ENCODE measurements around the gene HLA-F.
A peak's percentile ranks its signal among the peaks of the same experiment; 100 is the strongest.

HLA-F gene

DNA sequence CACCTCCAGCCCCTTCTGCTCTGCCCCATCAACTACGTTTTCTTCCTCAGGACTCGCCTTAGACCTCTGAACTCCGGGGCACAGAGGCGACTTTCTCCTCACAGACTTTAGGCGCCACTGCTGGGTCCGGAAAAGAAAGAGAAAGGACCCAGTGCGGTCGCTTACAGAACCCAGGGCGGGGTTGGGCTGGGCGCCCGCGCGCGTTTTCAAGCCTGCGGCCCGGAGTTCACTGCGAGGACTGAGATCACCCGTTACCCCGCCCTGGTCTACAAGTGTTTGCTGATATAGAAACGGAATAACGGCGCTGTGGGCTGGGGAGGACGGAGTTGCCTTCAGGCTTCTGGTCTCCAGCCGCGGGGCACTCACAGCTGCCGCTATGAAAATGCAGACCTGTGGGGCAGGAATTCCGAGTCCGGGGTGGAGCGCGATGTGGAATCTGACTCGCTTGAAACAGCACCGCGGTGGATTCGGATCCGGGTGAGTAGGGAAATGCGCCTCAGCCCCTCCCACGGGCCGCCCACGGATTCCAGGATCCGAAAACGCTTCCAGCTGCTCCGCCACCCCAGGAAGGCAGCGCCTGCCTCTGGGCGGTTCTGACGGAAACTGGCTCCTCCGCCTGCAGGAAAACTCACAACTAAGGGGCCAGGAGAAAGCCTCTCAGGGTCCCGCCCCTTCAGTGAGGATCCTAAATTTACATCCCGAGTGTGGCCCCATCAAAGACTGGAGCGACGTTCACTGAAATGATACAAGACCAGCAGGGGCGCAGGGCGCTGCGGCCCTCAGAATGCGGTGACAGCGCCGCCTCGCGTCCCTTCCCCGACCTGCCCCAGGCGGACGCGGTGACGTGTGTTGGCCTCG lies 29.4 kb downstream of the HLA-F start (continued):
- no peak for TF ChIP-seq ZNF670 (tag by site-specific recombination; IDR thresholded peaks at IDR 0.05; ENCODE audit: low read depth)
- TF ChIP-seq IKZF3 (tag by site-specific recombination; IDR thresholded peaks at IDR 0.05) = peak; percentile 89
- TF ChIP-seq ZNF23 (tag by site-specific recombination; IDR thresholded peaks at IDR 0.05; ENCODE audit: borderline replicate concordance) = no peak
- TF ChIP-seq ZNF76 (tag by site-specific recombination; IDR thresholded peaks at IDR 0.05; ENCODE audit: borderline replicate concordance, low read depth) = peak; percentile 38; the same call in 1 of the 2 replicates
- no peak for TF ChIP-seq ZNF585B (tag by site-specific recombination; IDR thresholded peaks at IDR 0.05)
- peak; percentile 90 for TF ChIP-seq ZBTB17 (tag by site-specific recombination; IDR thresholded peaks at IDR 0.05)
- TF ChIP-seq, protein P1, sequence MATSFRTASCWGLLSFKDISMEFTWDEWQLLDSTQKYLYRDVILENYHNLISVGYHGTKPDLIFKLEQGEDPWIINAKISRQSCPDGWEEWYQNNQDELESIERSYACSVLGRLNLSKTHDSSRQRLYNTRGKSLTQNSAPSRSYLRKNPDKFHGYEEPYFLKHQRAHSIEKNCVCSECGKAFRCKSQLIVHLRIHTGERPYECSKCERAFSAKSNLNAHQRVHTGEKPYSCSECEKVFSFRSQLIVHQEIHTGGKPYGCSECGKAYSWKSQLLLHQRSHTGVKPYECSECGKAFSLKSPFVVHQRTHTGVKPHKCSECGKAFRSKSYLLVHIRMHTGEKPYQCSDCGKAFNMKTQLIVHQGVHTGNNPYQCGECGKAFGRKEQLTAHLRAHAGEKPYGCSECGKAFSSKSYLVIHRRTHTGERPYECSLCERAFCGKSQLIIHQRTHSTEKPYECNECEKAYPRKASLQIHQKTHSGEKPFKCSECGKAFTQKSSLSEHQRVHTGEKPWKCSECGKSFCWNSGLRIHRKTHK (tag by site-specific recombination; IDR thresholded peaks at IDR 0.05) = no peak
- no peak for TF ChIP-seq ZNF701 (tag by site-specific recombination; IDR thresholded peaks at IDR 0.05)
- peak; percentile 88 for TF ChIP-seq ZFP69B (tag by site-specific recombination; IDR thresholded peaks at IDR 0.05)
- no peak for TF ChIP-seq ZNF239 (tag by site-specific recombination; IDR thresholded peaks at IDR 0.05)
- TF ChIP-seq ZNF10 (tag by site-specific recombination; IDR thresholded peaks at IDR 0.05) = no peak
- TF ChIP-seq TRIM28 (IDR thresholded peaks at IDR 0.05; ENCODE audit: borderline replicate concordance, low read length) = no peak; the same call in 1 of the 2 replicates
- peak; percentile 100 for TF ChIP-seq ZBTB20 (tag by site-specific recombination; IDR thresholded peaks at IDR 0.05)
- peak; percentile 48; the same call in 1 of the 2 replicates for TF ChIP-seq KLF10 (tag by site-specific recombination; IDR thresholded peaks at IDR 0.05)
- TF ChIP-seq GLI2 (tag by site-specific recombination; IDR thresholded peaks at IDR 0.05; ENCODE audit: borderline replicate concordance, low read depth) = no peak
- no peak for TF ChIP-seq ZNF837 (tag by site-specific recombination; IDR thresholded peaks at IDR 0.05)
- no peak for TF ChIP-seq RBAK (tag by site-specific recombination; IDR thresholded peaks at IDR 0.05)
- TF ChIP-seq ZBTB21 (tag by site-specific recombination; IDR thresholded peaks at IDR 0.05) = no peak
- TF ChIP-seq ZNF114 (tag by site-specific recombination; IDR thresholded peaks at IDR 0.05) = no peak
- peak; percentile 94 for TF ChIP-seq ZBTB48 (tag by site-specific recombination; IDR thresholded peaks at IDR 0.05)
- no peak; the same call in 1 of the 2 replicates for TF ChIP-seq ZNF324 (tag by site-specific recombination; IDR thresholded peaks at IDR 0.05)
- TF ChIP-seq EGR2 (tag by site-specific recombination; IDR thresholded peaks at IDR 0.05; ENCODE audit: low read depth) = peak; percentile 85
- TF ChIP-seq SCRT2 (tag by site-specific recombination; IDR thresholded peaks at IDR 0.05) = peak; percentile 91
- no peak for TF ChIP-seq ZNF416 (tag by site-specific recombination; IDR thresholded peaks at IDR 0.05)
- TF ChIP-seq, protein P2, sequence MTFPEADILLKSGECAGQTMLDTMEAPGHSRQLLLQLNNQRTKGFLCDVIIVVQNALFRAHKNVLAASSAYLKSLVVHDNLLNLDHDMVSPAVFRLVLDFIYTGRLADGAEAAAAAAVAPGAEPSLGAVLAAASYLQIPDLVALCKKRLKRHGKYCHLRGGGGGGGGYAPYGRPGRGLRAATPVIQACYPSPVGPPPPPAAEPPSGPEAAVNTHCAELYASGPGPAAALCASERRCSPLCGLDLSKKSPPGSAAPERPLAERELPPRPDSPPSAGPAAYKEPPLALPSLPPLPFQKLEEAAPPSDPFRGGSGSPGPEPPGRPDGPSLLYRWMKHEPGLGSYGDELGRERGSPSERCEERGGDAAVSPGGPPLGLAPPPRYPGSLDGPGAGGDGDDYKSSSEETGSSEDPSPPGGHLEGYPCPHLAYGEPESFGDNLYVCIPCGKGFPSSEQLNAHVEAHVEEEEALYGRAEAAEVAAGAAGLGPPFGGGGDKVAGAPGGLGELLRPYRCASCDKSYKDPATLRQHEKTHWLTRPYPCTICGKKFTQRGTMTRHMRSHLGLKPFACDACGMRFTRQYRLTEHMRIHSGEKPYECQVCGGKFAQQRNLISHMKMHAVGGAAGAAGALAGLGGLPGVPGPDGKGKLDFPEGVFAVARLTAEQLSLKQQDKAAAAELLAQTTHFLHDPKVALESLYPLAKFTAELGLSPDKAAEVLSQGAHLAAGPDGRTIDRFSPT (tag by site-specific recombination; IDR thresholded peaks at IDR 0.05) = no peak
- TF ChIP-seq YY2 (tag by site-specific recombination; IDR thresholded peaks at IDR 0.05) = no peak
- TF ChIP-seq ZNF175 (tag by site-specific recombination; IDR thresholded peaks at IDR 0.05) = no peak
- no peak for TF ChIP-seq ZNF266 (tag by site-specific recombination; IDR thresholded peaks at IDR 0.05; ENCODE audit: low read depth)
- peak; percentile 65; the same call in 1 of the 2 replicates for TF ChIP-seq ZSCAN5A (tag by site-specific recombination; IDR thresholded peaks at IDR 0.05)
- TF ChIP-seq ZSCAN30 (tag by site-specific recombination; IDR thresholded peaks at IDR 0.05) = peak; percentile 98
- no peak for TF ChIP-seq KLF16 (tag by site-specific recombination; IDR thresholded peaks at IDR 0.05)
- TF ChIP-seq ZNF140 (tag by site-specific recombination; IDR thresholded peaks at IDR 0.05) = no peak
- TF ChIP-seq ZFP37 (tag by site-specific recombination; IDR thresholded peaks at IDR 0.05) = peak; percentile 77
- TF ChIP-seq GLIS1 (tag by site-specific recombination; IDR thresholded peaks at IDR 0.05) = peak; percentile 48
- peak; percentile 44; the same call in 1 of the 2 replicates for TF ChIP-seq ZNF24 (tag by site-specific recombination; IDR thresholded peaks at IDR 0.05)
- no peak for TF ChIP-seq OVOL3 (tag by site-specific recombination; IDR thresholded peaks at IDR 0.05)
